HepG2 (cell line): ENCODE results near the gene TF. TPM values are rescaled to one million over a fixed set of nuclear protein-coding genes. Genes with fewer than 3 reads are reported as not detected.

Source experiments
- ARID5B ChIP-seq: IDR thresholded peaks from 2 replicates; pipeline ENCODE4 v1.4.0; 2020; ENCODE audit warnings: mild to moderate bottlenecking, missing genetic modification reagents
- ATM ChIP-seq: fragments of 450-650 bp; IDR thresholded peaks from 2 replicates; pipeline ENCODE4 v1.7.1; 2017; ENCODE audit warnings: mild to moderate bottlenecking, borderline replicate concordance
- BHLHE40 ChIP-seq: IDR thresholded peaks from 2 replicates; pipeline ENCODE4 v1.6.1; 2011; ENCODE audit warnings: low read length, improper control_type of control experiment
- CC2D1A ChIP-seq: sonication (generic); formaldehyde crosslinking; IDR thresholded peaks from 2 replicates; pipeline ENCODE4 v1.8.1; 2023; ENCODE audit warnings: mild to moderate bottlenecking, missing genetic modification reagents
- DNMT3B ChIP-seq: conservative IDR thresholded peaks from 2 replicates; pipeline ENCODE4 v1.6.1; 2016; ENCODE audit warnings: missing biosample characterization, control low read depth
- ESRRA ChIP-seq: sonication (generic); formaldehyde crosslinking; IDR thresholded peaks from 2 replicates; pipeline ENCODE4 v1.5.1; 2020; ENCODE audit warnings: mild to moderate bottlenecking, low read depth, missing genetic modification reagents
- HNRNPH1 ChIP-seq: fragments of 200-400 bp; formaldehyde crosslinking; optimal IDR thresholded peaks from 2 replicates; pipeline ENCODE3; 2017; ENCODE audit warnings: mild to moderate bottlenecking, low read depth, low read length
- NR2F2 ChIP-seq: IDR thresholded peaks from 2 replicates; pipeline ENCODE4 v1.6.1; 2012; ENCODE audit warnings: low read depth, inconsistent platforms, borderline replicate concordance
- POLR2AphosphoS2 ChIP-seq: IDR thresholded peaks from 2 replicates; pipeline ENCODE4 v1.6.1; 2011; ENCODE audit warnings: low read depth, low read length, improper control_type of control experiment
- TFAP4 ChIP-seq: sonication (generic); IDR thresholded peaks from 2 replicates; pipeline ENCODE4 v1.6.1; 2016; ENCODE audit warnings: low read depth, borderline replicate concordance
- YEATS2 ChIP-seq: sonication (generic); formaldehyde crosslinking; IDR thresholded peaks from 2 replicates; pipeline ENCODE4 v1.4.0; 2020; ENCODE audit warnings: missing genetic modification reagents, borderline replicate concordance
- ZBTB46 ChIP-seq: sonication (generic); formaldehyde crosslinking; IDR thresholded peaks from 2 replicates; pipeline ENCODE4 v1.4.0; 2020; ENCODE audit warnings: mild to moderate bottlenecking, missing genetic modification reagents, borderline replicate concordance
- ZFP37 ChIP-seq: sonication (generic); formaldehyde crosslinking; IDR thresholded peaks from 2 replicates; pipeline ENCODE4 v1.4.0; 2020; ENCODE audit warnings: missing genetic modification reagents, borderline replicate concordance
- ZFYVE20 ChIP-seq: sonication (generic); formaldehyde crosslinking; IDR thresholded peaks from 2 replicates; pipeline ENCODE4 v1.8.0; 2023; ENCODE audit warnings: low read depth, mild to moderate bottlenecking, moderate library complexity, missing genetic modification reagents, borderline replicate concordance
- ZNF367 ChIP-seq: sonication (generic); formaldehyde crosslinking; IDR thresholded peaks from 2 replicates; pipeline ENCODE4 v1.4.0; 2020; ENCODE audit warnings: missing genetic modification reagents, borderline replicate concordance
- ZNF501 ChIP-seq: sonication (generic); formaldehyde crosslinking; IDR thresholded peaks from 2 replicates; pipeline ENCODE4 v1.5.1; 2020; ENCODE audit warnings: mild to moderate bottlenecking, moderate library complexity, missing genetic modification reagents
- ZNF629 ChIP-seq: sonication (generic); formaldehyde crosslinking; conservative IDR thresholded peaks from 2 replicates; pipeline ENCODE4 v1.5.0; 2020; ENCODE audit warnings: missing genetic modification reagents
- ZNF775 ChIP-seq: sonication (generic); formaldehyde crosslinking; IDR thresholded peaks from 2 replicates; pipeline ENCODE4 v1.4.0; 2020; ENCODE audit warnings: missing genetic modification reagents, mild to moderate bottlenecking, moderate library complexity, borderline replicate concordance
- ZNF800 ChIP-seq: sonication (generic); formaldehyde crosslinking; IDR thresholded peaks from 2 replicates; pipeline ENCODE4 v1.4.0; 2020; ENCODE audit warnings: missing genetic modification reagents
- ZSCAN20 ChIP-seq: sonication (generic); formaldehyde crosslinking; IDR thresholded peaks from 2 replicates; pipeline ENCODE4 v1.4.0; 2020; ENCODE audit warnings: missing genetic modification reagents, mild to moderate bottlenecking, borderline replicate concordance
- polyA plus RNA-seq, 8 experiments: library from polyadenylated mRNA; depleted of rRNA in 3 of 8; stranded (reverse) in 7 of 8; unstranded in 1 of 8; fragments of >200 nt; fragmentation: Illumina TruSeq in 4 of 8; extraction: Trizol in 4 of 8; gene quantifications; 2 replicates each; pipeline versions ENCODE4 v1.2.1 to v1.2.3, GENCODE V29; 2011 to 2016; ENCODE audit warnings: low read depth in 4 of 8, missing spikeins in 1 of 8, mixed read lengths in 1 of 8; ENCODE audit not compliant: insufficient read depth in 1 of 8
- total RNA-seq, 5 experiments: library from RNA; depleted of rRNA; stranded (reverse); fragments of >200 nt; fragmentation: Illumina TruSeq; extraction: Trizol; gene quantifications; 2 replicates each; pipeline ENCODE4 v1.2.3, GENCODE V29; 2016; ENCODE audit warnings: low read depth in 1 of 5

The TF gene
- total and polyA plus RNA-seq, 2 of the 13 experiments (the other 11 are each of a cell fraction or from before 2014, with no cell fraction given) = 10,074 to 11,821 TPM

GRCh38 chr3:133805702-133806475, 59.7 kb downstream of the TF start, which contains the start of gene SRPRB (continued):
- peak; percentile 42 for TF ChIP-seq ARID5B (CRISPR knock-in tag)
- TF ChIP-seq ZSCAN20 (CRISPR knock-in tag) = no peak
- peak; percentile 53; the same call in 1 of the 2 replicates for TF ChIP-seq ZNF367 (CRISPR knock-in tag)
- TF ChIP-seq DNMT3B (CRISPR knock-in tag) = no peak
- TF ChIP-seq ZNF501 = peak; percentile 84
- TF ChIP-seq YEATS2 (CRISPR knock-in tag) = no peak
- 0 out of 2 replicates have a peak, but pooled peaks have one; percentile 59 for TF ChIP-seq ZFYVE20
- TF ChIP-seq POLR2AphosphoS2 = no peak
- peak; percentile 90 for TF ChIP-seq ZNF800
- TF ChIP-seq HNRNPH1 = no peak
- no peak for TF ChIP-seq CC2D1A
- TF ChIP-seq BHLHE40 = no peak
- no peak for TF ChIP-seq ZFP37 (CRISPR knock-in tag)
- TF ChIP-seq ESRRA (CRISPR knock-in tag) = no peak
- TF ChIP-seq NR2F2 = no peak; the same call in 1 of the 2 replicates
- no peak for TF ChIP-seq ZBTB46
- no peak for TF ChIP-seq ATM
- no peak for TF ChIP-seq ZNF775 (CRISPR knock-in tag)
- no peak; the same call in 1 of the 2 replicates for TF ChIP-seq TFAP4
- TF ChIP-seq ZNF629 (CRISPR knock-in tag) = no peak
